ENCODE data around the gene NUP88.
"Not testable (repeated sequence)": the region's sequence is repeated elsewhere in the genome, so short reads cannot be mapped to it uniquely, and the experiment has no call there.

NUP88 gene

DNA sequence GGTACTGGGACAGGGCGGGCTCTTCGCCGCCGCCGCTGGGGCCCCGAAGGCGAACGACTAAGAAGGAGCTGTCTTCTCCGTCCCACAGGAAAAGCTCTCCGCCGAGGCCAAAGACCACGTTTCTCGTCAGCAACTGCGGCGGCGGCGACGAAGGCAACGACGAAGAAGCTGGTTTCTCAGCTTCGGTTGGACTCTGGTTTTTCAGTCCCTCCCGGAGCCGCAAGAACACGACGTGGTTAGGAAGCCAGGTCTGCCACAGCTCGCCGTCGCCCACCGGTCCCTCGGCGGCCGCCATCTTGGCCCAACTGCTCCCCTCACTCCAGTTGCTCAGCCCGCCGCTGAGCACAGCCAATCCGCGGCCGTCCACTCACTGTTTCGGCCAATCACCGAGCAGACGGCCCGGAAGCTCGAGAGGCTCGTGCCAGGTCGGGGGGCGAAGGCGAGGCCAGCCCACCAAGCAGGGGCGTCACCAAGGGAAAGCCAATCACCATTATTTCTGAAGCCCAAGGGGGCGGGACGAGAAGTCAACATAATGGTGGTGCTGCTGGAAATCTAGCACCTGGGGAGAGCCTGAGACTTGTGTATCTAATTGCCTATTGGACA, at the start of gene NUP88:
Gene NUP88, minus strand, starts transcription at position 307 of the 603 bp plus-strand sequence. Its CDS starts 12 bp downstream, at position 295.
- DNase-seq: peak; percentile 96

GRCh38 chr17:5468075-5468473, 48.6 kb upstream of the NUP88 start:
- no peak for DNase-seq

DNA sequence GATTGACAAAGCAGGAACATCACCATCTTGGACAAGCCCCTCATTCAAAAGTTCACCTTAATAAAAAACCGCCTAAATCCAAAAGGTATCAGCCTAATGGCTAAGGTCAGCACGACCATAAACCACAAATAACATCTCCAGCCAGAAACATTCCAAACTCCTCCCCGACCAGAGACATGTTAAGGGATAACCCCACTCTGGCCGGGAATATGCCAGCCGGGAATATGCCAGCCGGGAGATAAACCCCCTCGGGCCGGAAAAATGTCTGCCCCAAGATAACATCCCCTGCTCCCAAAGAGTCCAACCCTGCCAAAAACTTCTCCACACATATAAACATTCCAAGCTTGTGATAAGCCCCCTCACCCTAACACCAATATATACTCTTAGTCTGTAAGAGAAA, 48.0 kb upstream of the NUP88 start:
- no peak for DNase-seq

DNA sequence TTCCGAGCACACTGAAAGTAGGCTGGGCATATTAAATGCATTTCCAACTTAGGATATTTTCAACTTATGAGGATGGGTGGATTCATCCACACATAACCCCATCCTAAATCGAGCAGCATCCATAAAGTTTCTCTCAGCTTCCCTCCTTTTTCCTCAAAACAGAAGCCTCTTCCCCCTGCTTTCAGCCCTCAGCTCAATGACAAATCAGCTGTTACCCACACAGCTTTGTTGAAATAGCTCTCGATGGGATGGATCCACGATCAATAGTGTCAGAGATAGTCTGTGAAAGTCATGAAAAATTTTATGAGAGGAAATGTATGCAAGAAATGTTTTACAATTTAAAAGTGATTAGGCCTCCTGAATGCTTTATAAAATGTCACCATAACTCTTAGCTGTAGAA, 46.8 kb upstream of the NUP88 start:
- no peak for DNase-seq

- no peak for DNase-seq
Measured at GRCh38 chr17:5464717-5465507, 45.5 kb upstream of the NUP88 start.

GRCh38 chr17:5446786-5447185, 27.3 kb upstream of the NUP88 start:
- no peak for DNase-seq

DNA sequence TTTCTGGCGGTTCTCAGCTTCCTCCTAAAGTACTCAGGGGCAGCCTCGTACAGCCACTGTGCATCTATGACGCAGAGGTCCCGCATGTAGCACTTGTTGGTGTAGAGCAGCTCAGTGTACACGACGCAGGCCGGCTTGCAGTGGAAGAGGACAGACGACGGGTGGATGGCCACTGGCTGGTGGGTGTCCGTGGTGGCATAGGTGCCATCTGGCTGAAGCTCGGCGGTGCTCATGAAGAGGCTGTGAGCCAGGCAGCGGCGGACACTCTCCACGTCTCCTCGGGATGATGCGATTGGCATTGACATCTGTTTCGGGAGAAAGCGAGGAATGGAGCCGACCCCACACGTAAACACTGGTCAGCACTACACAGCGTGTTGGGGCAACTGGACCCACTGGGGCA, 24.7 kb upstream of the NUP88 start:
- DNase-seq: no peak

DNA sequence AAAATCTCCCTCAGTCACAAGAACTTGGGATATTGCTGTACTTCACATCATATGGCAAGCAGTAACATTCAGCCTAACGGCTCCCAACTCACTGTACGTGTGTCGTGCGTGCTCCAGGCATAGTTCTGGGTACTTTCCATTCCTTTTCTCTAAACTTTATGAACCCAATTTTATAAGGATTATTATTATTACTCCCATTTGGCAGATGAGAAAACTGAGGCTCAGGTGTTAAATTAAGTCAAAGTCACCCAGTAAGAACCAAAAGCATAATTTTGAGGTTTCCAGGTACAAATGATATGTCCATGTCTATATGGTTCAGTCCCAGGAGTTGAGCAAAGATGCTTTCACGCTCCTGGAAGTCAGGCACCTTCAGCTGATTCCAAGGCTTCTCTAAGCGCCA, 24.3 kb upstream of the NUP88 start:
- no peak for DNase-seq

- no peak for DNase-seq
Measured at GRCh38 chr17:5439446-5439764, 19.9 kb upstream of the NUP88 start.

DNA sequence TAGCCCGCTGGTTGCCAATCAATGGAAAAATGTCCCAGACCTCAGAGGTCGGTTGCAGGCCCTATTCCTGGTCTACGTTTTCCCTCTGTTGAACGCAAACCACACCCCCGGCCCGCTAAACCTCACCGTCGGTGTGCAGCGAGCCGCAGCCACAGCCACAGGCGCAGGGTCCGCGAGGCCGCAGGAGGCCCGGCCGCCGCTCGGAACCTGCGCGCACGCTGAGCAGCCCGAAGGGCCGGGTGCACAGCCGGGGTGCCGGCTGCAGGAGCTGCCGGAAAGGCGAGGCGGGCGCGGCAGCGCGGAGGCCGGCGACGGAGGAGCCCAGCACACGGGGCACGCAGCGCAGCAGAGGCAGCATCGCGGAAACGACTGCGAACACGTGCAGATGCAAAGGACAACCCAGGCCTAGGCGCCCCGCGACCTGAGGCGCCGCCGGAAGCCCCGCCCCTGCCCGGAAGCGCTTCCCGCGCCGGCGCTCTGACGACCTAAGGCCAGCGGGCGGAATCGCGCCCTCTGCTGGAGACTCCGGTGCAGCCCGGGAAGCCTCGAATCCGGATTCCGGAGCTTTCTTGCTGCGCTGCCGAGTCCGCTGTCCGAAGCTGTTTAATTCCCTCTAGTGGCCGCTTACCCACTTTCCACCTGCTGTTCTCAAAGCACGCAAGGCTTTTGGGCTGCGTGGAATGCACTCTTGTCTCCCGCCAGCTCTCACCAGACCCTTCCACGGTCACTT, 19.4 kb upstream of the NUP88 start, which contains the start of gene C1QBP:
Gene C1QBP, minus strand, starts transcription at position 440 of the 730 bp plus-strand sequence. Its CDS starts 82 bp downstream, at position 358.
- peak; percentile 98 for DNase-seq

DNA sequence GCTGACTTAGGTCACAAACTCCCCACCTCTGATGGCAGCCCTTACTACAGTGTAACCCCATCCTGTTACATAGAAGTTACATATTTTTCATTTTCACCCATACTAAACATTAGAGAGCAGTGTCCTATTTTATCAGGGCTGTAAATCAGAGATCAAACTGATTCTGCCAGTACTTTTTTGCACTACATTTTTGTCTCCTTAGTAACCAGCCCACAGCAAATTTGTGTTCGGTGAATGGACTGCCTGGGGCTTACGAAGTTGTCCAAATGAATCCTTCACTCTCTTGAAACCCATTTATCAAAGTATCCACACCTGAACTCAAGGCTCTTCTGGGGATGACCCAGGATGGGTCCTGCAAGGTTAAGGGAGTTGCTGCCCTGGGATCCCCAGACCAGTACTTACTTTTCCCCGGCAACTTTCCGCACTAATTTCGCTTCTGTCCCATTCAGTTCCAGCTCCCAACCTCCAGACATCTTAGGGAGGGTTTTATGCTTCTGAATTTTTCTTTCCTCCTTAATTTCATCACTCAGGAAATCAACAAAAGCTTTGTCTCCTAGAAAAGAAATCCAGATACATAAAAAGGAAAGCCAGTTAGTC, 18.4 kb upstream of the NUP88 start:
- DNase-seq: no peak

DNA sequence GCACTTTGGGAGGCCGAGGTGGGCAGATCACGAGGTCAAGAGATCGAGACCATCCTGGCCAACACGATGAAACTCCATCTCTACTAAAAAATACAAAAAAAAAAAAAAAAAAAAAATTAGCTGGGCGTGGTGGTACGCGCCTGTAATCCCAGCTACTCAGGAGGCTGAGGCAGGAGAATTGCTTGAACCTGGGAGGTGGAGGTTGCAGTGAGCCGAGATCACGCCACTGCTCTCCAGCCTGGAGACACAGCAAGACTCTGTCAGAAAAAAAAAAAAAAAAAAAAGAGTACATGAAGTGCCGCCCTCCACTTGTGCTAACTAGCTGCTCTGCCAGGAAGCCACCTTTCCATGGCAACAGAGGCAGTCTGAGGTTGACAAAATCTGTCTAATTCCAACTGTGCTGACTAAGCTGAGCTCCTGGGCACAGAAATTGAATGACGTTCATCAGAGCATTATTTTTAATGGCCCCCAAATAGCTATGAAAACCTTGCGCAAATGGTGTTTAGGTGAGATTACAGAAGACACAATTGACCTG, 16.4 kb upstream of the NUP88 start:
- not testable (repeated sequence) for DNase-seq

DNA sequence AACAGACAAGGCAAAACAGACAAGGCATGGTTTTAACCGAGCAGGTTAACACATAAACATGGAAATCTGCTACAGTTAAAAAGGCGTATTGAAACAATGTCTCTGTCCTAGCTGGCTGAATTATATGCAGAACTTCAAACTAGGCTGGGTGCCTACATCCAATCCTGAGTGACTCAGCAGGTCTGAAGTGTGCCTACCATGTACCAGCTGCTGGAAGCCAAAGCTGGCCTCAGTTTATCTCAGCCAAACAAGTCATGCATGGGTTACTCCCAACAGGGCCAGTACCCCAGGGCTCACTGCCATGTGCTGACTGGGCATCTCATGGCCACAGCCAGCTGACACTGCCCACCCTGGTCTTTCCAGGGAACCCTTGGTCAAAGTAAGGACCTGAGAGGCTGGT, 15.5 kb upstream of the NUP88 start:
- no peak for DNase-seq

DNA sequence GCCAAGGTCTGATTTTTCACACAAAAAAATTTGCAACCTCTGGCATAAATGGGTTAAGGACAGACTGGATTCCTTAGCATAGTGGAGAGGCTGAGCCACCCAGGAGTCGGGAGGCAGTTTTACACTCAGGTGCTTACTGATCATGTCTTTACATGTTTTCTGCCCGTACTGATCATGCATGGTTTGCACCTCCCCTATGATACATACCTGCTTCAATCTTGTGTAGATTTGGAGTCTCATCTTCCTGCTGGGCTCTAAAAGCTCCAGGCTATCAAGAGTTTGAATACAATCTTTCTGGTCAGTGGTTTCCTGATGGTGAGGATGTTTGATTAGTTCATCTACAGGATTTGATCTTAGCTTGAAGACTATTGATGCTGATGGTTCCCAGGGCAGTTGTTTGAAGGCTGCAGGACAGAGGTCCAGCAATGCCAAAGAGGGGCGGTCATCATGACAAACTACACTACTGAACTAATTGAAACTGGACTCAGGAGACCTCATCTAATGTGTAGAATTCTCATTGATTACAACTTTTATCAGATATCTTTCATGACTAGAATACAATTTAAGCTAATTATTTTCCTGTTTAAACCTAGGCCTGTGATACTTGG, 12.6 kb upstream of the NUP88 start:
- DNase-seq: no peak

DNA sequence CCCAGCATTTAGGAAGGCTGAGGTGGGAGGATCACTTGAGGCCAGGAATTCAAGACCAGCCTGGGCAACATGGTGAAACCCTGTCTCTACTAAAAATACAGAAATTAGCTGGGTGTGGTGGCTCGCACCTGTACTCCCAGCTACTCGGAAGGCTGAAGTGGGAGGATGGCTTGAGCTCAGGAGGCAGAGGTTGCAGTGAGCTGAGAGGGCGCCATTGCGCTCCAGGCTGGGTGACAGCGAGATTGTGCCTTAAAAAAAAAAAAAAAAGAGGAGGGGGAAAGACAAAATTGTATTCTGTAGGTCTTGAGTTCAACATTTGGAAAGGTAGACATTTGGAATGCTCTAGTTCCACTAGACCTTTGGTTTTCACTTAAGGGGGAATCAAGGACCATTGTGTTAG, 11.8 kb upstream of the NUP88 start:
- not testable (repeated sequence) for DNase-seq

- no peak for DNase-seq
Measured at GRCh38 chr17:5430413-5430999, 11.0 kb upstream of the NUP88 start.

DNA sequence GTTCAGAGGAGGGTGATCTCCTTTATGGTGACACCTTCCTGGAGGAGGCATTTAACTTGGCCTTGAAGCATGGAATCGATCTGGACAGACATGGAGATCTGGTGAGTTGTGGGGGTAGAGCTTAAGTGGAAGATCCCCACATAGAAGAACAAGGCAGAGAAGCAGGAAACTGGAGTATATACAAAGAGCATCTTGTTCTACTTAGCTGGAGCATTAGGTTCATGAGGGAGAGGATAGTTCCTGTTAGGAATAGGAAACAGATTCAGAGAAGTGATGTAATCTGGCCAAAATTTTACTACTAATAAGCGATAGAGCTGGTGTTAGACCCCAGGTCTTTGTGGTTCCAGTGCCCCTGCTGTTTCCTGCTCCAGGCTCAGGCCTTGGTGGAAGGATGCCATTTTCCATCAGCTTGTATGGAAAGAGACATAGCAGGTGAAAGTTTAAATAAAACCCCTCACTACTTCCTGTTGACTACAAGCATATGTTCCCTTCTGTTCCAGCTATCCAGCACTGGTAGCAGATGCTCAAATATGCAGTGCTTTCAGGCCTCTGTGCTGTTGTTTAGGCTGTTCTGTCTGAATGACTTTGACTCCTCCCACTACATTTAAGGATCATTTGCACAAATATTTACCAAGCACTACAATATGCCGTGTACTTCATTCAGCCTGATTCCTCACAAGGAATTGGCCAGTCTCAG, 9.9 kb upstream of the NUP88 start:
- no peak for DNase-seq

DNA sequence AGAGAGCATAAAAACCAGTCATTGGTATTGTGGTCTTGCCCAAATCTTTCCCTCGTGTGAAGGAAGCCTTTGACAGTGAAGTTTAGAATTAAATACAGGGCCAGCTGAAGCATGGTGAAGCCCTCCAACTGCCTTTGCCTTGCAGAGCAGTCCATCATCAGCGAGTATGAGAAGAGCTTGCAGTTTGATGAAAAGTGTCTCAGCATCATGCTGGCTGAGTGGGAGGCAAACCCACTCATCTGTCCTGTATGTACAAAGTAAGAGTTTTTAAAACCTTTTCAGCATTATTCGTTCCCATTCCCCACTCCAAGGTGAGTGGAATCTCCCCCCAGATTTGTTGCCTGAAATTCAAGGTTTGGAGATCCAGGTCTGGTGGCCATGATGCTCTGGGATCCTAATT, 6.4 kb upstream of the NUP88 start:
- DNase-seq: no peak

GRCh38 chr17:5424909-5425308, 5.4 kb upstream of the NUP88 start:
- DNase-seq: no peak

DNA sequence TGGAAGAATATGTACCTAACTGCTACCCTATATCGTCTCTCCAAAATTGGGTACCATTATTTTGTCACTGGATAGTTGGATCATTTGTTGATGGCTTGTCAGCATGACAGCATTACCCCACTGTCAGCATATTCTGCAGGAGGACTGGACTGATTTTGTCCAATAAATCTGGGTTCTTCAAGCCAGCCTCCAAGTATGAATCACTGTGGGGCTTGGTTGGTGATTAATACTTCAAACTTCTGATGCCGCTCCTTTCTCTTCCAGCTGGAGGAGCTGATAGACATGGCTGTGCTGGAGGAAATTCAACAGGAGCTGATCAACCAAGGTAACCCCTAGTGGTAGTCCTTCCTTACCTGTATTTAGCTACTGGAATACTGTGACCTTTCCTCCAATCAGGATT, 3.0 kb upstream of the NUP88 start:
- no peak for DNase-seq

DNA sequence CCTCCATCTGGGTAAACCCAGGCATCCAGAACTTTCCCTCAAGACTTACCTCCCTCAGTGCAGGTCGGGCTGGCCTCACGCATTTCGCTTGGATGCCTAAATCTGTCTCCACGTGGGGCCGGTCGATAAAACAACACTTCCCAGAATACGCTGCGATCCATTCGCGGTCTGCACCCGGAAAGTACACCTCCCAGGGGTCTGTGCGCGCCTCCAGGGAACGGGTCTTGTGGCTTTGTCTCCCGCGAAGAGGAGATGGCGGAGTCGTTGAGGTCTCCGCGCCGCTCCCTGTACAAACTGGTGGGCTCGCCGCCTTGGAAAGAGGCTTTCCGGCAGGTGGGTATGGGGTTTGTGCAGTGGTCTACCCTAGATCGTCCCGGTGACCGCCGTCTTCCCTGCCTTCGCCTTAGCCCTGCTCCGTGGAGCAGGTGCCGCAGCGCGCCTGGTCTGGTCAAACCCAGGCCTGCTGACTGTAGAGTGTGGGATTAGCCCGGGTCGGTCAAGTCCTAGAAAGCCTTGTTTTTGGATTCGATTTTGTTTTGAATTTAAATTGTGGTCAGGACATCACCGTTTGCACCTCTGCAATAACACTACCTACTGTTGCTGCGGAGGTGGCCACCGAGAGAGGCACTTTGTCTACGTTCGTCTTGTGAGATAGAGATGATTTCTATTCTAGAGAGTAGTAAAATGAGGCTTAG, 644 bp upstream of the NUP88 start, which contains the start of gene RPAIN:
Gene RPAIN, plus strand, starts transcription at position 224 of the 695 bp plus-strand sequence. Its CDS starts 29 bp downstream, at position 253.
- DNase-seq: peak; percentile 90
